HFF-Myc (cell line): ENCODE measurements around the gene PARD3.

Experiments used
- DNase-seq: peaks from one replicate; pipeline ENCODE4 v3.0.0-alpha.2; 2011; ENCODE audit warnings: low read depth; ENCODE audit errors: extremely low read depth
- H3K4me3 ChIP-seq: replicated peaks from 2 replicates; pipeline ENCODE4 v1.5.1; 2011; ENCODE audit warnings: low read depth, mild to moderate bottlenecking, control low read depth, low read length
- CTCF ChIP-seq: IDR thresholded peaks from 2 replicates; pipeline ENCODE4 v1.5.1; 2012; ENCODE audit warnings: mild to moderate bottlenecking, low read depth, low read length, control low read depth; ENCODE audit errors: missing control alignments

The PARD3 gene

GRCh38 chr10:34762603-34763299 is 52.3 kb downstream of the PARD3 start:
- TF ChIP-seq CTCF = no peak
- H3K4me3 ChIP-seq = no peak overlapping the region
- DNase-seq = no peak

GRCh38 chr10:34762156-34762555 is 52.9 kb downstream of the PARD3 start:
- DNase-seq = no peak
- no peak overlapping the region for H3K4me3 ChIP-seq
- no peak for TF ChIP-seq CTCF

GRCh38 chr10:34761453-34761852 is 53.6 kb downstream of the PARD3 start:
- no peak for TF ChIP-seq CTCF
- no peak overlapping the region for H3K4me3 ChIP-seq
- no peak for DNase-seq

GRCh38 chr10:34760606-34761005 is 54.5 kb downstream of the PARD3 start:
- TF ChIP-seq CTCF = no peak
- DNase-seq = no peak
- no peak overlapping the region for H3K4me3 ChIP-seq

- no peak overlapping the region for H3K4me3 ChIP-seq
- TF ChIP-seq CTCF = no peak
- no peak for DNase-seq
Observed at GRCh38 chr10:34759837-34760215, 55.3 kb downstream of the PARD3 start.

- DNase-seq = no peak
- H3K4me3 ChIP-seq = no peak overlapping the region
- no peak for TF ChIP-seq CTCF
Observed at GRCh38 chr10:34759161-34759836, 55.8 kb downstream of the PARD3 start.
